Stimulated activated naive CD4-positive, alpha-beta T cell (primary cell): Measurements from ENCODE around the gene COQ8A.
"Not testable (repeated sequence)": the region's sequence is repeated elsewhere in the genome, so short reads cannot be mapped to it uniquely, and the experiment has no call there.

ENCODE experiments used
- DNase-seq, 6 experiments: peaks; one replicate each; lab custom pipeline; 2025; lab: John Stamatoyannopoulos, UW

Gene COQ8A

GRCh38 chr1:226929260-226930111 lies 10.6 kb upstream of the COQ8A start:
- DNase-seq = not testable (repeated sequence)

- no peak for DNase-seq
Observed at GRCh38 chr1:226934483-226935237, 5.4 kb upstream of the COQ8A start.

- no peak for DNase-seq
Observed at GRCh38 chr1:226937940-226938725, 2.0 kb upstream of the COQ8A start.

- DNase-seq = no peak
Observed at GRCh38 chr1:226938903-226939437, 1.1 kb upstream of the COQ8A start.

GRCh38 chr1:226939438-226940028 lies 561 bp upstream of the COQ8A start:
- DNase-seq = peak in 3 of 6 experiments; percentile 74 to 88 (median 80)

- DNase-seq = no peak
Observed at GRCh38 chr1:226940806-226941067, 643 bp downstream of the COQ8A start.

- no peak for DNase-seq
Observed at GRCh38 chr1:226942392-226942791, 2.3 kb downstream of the COQ8A start.

GRCh38 chr1:226943156-226943555 lies 3.1 kb downstream of the COQ8A start:
- no peak for DNase-seq

GRCh38 chr1:226943927-226944326 lies 3.8 kb downstream of the COQ8A start:
- no peak for DNase-seq

- DNase-seq = no peak
Observed at GRCh38 chr1:226945106-226945857, 5.2 kb downstream of the COQ8A start.

- DNase-seq = no peak
Observed at GRCh38 chr1:226945858-226946245, 5.8 kb downstream of the COQ8A start.

GRCh38 chr1:226946285-226946684 lies 6.2 kb downstream of the COQ8A start:
- no peak for DNase-seq

- DNase-seq = no peak
Observed at GRCh38 chr1:226946841-226947240, 6.7 kb downstream of the COQ8A start.

GRCh38 chr1:226948051-226948450 lies 8.0 kb downstream of the COQ8A start:
- no peak for DNase-seq

- no peak for DNase-seq
Observed at GRCh38 chr1:226948480-226948879, 8.4 kb downstream of the COQ8A start.

- DNase-seq = no peak
Observed at GRCh38 chr1:226948996-226949395, 8.9 kb downstream of the COQ8A start.

GRCh38 chr1:226949401-226949800 lies 9.3 kb downstream of the COQ8A start:
- DNase-seq = no peak

GRCh38 chr1:226950316-226950715 lies 10.2 kb downstream of the COQ8A start:
- DNase-seq = no peak

GRCh38 chr1:226950871-226951270 lies 10.8 kb downstream of the COQ8A start:
- DNase-seq = no peak

- no peak for DNase-seq
Observed at GRCh38 chr1:226951286-226952117, 11.4 kb downstream of the COQ8A start.

- DNase-seq = no peak
Observed at GRCh38 chr1:226952118-226952441, 12.0 kb downstream of the COQ8A start.
